Loucy (cell line): Measurements from ENCODE around the gene TAS1R2.

Experiments used
- H2AFZ ChIP-seq: fragments of 200-600 bp; sonication (generic); 2 replicates; pipeline ENCODE4 v1.6.0; 2016; ENCODE audit warnings: antibody characterized with exemption, mild to moderate bottlenecking, low read length, moderate library complexity
- H3F3A ChIP-seq: fragments of 200-600 bp; 2 replicates; pipeline ENCODE4 v1.6.0; 2016; ENCODE audit warnings: antibody characterized with exemption, low read depth, mild to moderate bottlenecking
- H3K27me3 ChIP-seq: fragments of 200-600 bp; sonication (generic); 2 replicates; pipeline ENCODE4 v1.6.1; 2014; ENCODE audit warnings: low read length, mild to moderate bottlenecking; ENCODE audit not compliant: insufficient read depth, poor library complexity, severe bottlenecking
- H3K36me3 ChIP-seq: fragments of 200-600 bp; sonication (generic); 2 replicates; pipeline ENCODE4 v1.6.1; 2016; ENCODE audit warnings: low read length; ENCODE audit not compliant: insufficient read depth
- H3K4me1 ChIP-seq: fragments of 200-600 bp; sonication (generic); 2 replicates; pipeline ENCODE4 v1.5.1; 2014; ENCODE audit warnings: low read length, mild to moderate bottlenecking; ENCODE audit not compliant: insufficient read depth, poor library complexity, severe bottlenecking
- H3K4me2 ChIP-seq: fragments of 200-600 bp; sonication (generic); 2 replicates; pipeline ENCODE4 v1.6.0; 2014; ENCODE audit warnings: antibody characterized with exemption, low read length, low read depth, mild to moderate bottlenecking; ENCODE audit not compliant: poor library complexity, severe bottlenecking
- H3K4me3 ChIP-seq: fragments of 200-600 bp; sonication (generic); 2 replicates; pipeline ENCODE4 v1.5.1; 2014; ENCODE audit warnings: low read length, mild to moderate bottlenecking, mixed read lengths; ENCODE audit not compliant: poor library complexity, severe bottlenecking
- H3K79me2 ChIP-seq: fragments of 200-600 bp; sonication (generic); 2 replicates; pipeline ENCODE4 v1.6.1; 2014; ENCODE audit warnings: low read length; ENCODE audit not compliant: insufficient read depth
- H3K9ac ChIP-seq: fragments of 200-600 bp; sonication (generic); 2 replicates; pipeline ENCODE4 v1.6.0; 2014; ENCODE audit warnings: mild to moderate bottlenecking, low read depth, low read length, moderate library complexity; ENCODE audit not compliant: poor library complexity, severe bottlenecking
- H3K9me2 ChIP-seq: fragments of 200-600 bp; sonication (generic); replicated peaks from 2 replicates; pipeline ENCODE4 v1.6.1; 2016; ENCODE audit warnings: low read depth, low read length, mixed read lengths
- H3K9me3 ChIP-seq: fragments of 200-600 bp; sonication (generic); 2 replicates; pipeline ENCODE4 v1.6.1; 2014; ENCODE audit warnings: mild to moderate bottlenecking, antibody characterized with exemption, low read length, low read depth; ENCODE audit not compliant: insufficient read depth
- H4K20me1 ChIP-seq: fragments of 200-600 bp; sonication (generic); 2 replicates; pipeline ENCODE4 v1.6.0; 2014; ENCODE audit warnings: antibody characterized with exemption, low read length, mild to moderate bottlenecking; ENCODE audit not compliant: insufficient read depth, poor library complexity, severe bottlenecking
- EZH2phosphoT487 ChIP-seq: fragments of 200-600 bp; IDR thresholded peaks from 2 replicates; pipeline ENCODE4 v1.6.1; 2018; ENCODE audit warnings: antibody characterized with exemption, mild to moderate bottlenecking, moderate library complexity, borderline replicate concordance
- TF ChIP-seq, protein P1 (sequence below): fragments of 200-600 bp; sonication (generic); conservative IDR thresholded peaks from 2 replicates; pipeline ENCODE4 v1.5.1; 2014; ENCODE audit warnings: mild to moderate bottlenecking, antibody characterized with exemption, low read length

Gene TAS1R2

DNA sequence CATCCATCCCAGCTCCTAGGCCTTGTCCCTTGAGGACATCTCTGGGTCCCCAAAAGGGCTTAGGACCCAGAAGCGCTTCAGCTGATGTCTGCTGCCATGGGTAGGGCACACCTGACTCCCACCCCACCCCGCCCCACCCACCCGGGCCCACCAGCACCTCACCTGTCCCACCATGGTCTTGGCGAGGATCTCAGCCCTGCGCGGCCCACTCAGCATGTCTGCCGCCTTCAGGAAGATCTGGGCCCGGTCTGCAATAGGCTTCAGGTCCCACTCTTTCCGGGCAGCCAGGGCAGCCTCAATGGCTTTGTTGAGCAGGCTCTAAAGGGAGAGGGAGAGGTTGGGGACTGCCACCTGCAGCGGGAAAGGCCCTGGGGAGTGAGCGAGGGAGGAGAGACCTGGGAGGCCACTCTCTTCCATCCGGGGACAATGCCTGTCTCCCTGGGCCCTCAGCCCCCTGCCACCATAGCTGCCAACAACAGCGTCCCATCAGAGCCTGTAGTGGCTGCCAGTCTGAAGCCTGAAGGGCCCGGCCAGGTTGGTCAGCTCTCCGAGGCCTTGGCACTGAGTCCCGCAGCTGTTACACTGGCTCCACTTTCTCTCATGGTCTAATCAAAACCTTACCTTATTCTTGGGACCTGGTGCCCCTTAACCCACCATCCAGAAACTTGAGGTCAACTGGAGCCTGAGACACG, 26.0 kb upstream of the TAS1R2 start:
- Histone ChIP-seq H3K36me3 (peaks cover 7% of the 10 kb centered on the region; the same call in 1 of the 2 replicates), H3K9ac (no peak overlapping the region), H3F3A (no peaks in the 10 kb centered on the region), H4K20me1 (no peaks in the 10 kb centered on the region), H3K4me2 (no peak overlapping the region), H3K9me3 (no peaks in the 10 kb centered on the region), H3K79me2 (no peaks in the 10 kb centered on the region), H3K4me3 (no peak overlapping the region), H3K27me3 (no peaks in the 10 kb centered on the region), H3K4me1 (peaks cover 1% of the 10 kb centered on the region), H2AFZ (no peak overlapping the region), H3K9me2 (no peaks in the 10 kb centered on the region)
- TF ChIP-seq EZH2phosphoT487 = no peak
- TF ChIP-seq, protein P1, sequence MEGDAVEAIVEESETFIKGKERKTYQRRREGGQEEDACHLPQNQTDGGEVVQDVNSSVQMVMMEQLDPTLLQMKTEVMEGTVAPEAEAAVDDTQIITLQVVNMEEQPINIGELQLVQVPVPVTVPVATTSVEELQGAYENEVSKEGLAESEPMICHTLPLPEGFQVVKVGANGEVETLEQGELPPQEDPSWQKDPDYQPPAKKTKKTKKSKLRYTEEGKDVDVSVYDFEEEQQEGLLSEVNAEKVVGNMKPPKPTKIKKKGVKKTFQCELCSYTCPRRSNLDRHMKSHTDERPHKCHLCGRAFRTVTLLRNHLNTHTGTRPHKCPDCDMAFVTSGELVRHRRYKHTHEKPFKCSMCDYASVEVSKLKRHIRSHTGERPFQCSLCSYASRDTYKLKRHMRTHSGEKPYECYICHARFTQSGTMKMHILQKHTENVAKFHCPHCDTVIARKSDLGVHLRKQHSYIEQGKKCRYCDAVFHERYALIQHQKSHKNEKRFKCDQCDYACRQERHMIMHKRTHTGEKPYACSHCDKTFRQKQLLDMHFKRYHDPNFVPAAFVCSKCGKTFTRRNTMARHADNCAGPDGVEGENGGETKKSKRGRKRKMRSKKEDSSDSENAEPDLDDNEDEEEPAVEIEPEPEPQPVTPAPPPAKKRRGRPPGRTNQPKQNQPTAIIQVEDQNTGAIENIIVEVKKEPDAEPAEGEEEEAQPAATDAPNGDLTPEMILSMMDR = no peak

DNA sequence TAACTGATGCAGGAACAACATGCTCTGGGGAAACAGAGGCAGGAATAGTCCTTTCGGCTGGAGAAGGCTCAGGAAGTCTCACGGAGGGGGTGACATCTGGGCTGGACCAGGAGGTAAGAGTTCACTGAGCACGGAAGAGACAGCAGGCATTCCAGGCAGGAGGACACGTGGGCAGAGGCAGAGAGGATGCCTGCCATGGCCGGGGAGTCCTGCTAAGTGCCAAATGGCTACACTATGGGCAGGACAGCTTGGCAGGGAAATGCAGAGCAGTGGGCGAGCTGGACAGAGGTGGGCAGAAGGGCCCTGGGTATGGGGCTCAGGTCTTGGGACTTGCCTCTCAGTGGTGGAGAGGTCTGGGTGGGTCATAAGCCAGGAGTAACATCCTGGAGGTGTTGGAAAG, 25.3 kb upstream of the TAS1R2 start:
- Histone ChIP-seq H3K9ac (no peak overlapping the region), H3K4me2 (no peak overlapping the region), H3F3A (no peaks in the 10 kb centered on the region), H3K79me2 (no peaks in the 10 kb centered on the region), H3K9me2 (no peaks in the 10 kb centered on the region), H3K9me3 (no peaks in the 10 kb centered on the region), H2AFZ (no peak overlapping the region), H3K4me3 (no peak overlapping the region), H4K20me1 (no peaks in the 10 kb centered on the region), H3K4me1 (peaks cover 7% of the 10 kb centered on the region), H3K27me3 (no peaks in the 10 kb centered on the region), H3K36me3 (peaks cover 7% of the 10 kb centered on the region; the same call in 1 of the 2 replicates)
- TF ChIP-seq, protein P1 = no peak
- TF ChIP-seq EZH2phosphoT487 = no peak

DNA sequence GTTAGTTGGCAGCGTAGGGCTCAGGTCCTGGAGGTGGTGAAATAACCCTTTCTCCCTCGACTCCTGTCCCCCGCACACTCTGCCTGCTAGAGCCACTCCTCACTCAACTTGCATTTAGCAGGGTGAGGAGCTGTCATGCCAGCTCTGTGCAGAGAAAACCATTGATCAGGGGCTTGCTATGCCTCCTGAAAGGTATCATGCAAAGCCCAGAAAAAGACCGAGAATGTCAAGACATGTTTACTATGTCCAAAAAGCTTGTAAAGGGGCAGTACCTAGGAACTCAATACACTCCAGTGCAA, 24.9 kb upstream of the TAS1R2 start:
- no peaks in the 10 kb centered on the region for H3K27me3 ChIP-seq
- H3K79me2 ChIP-seq = no peaks in the 10 kb centered on the region
- TF ChIP-seq, protein P1 = no peak
- TF ChIP-seq EZH2phosphoT487 = no peak
- H3K4me1 ChIP-seq = peaks cover 10% of the 10 kb centered on the region
- H3K36me3 ChIP-seq = peaks cover 7% of the 10 kb centered on the region; the same call in 1 of the 2 replicates
- H3K9me3 ChIP-seq = no peaks in the 10 kb centered on the region
- H3F3A ChIP-seq = no peaks in the 10 kb centered on the region
- H3K4me3 ChIP-seq = no peak overlapping the region
- H3K4me2 ChIP-seq = no peak overlapping the region
- H3K9ac ChIP-seq = no peak overlapping the region
- H4K20me1 ChIP-seq = no peaks in the 10 kb centered on the region
- H2AFZ ChIP-seq = no peak overlapping the region
- H3K9me2 ChIP-seq = no peaks in the 10 kb centered on the region
